ENCODE results near the gene UGT1A9.

UGT1A9 gene

DNA sequence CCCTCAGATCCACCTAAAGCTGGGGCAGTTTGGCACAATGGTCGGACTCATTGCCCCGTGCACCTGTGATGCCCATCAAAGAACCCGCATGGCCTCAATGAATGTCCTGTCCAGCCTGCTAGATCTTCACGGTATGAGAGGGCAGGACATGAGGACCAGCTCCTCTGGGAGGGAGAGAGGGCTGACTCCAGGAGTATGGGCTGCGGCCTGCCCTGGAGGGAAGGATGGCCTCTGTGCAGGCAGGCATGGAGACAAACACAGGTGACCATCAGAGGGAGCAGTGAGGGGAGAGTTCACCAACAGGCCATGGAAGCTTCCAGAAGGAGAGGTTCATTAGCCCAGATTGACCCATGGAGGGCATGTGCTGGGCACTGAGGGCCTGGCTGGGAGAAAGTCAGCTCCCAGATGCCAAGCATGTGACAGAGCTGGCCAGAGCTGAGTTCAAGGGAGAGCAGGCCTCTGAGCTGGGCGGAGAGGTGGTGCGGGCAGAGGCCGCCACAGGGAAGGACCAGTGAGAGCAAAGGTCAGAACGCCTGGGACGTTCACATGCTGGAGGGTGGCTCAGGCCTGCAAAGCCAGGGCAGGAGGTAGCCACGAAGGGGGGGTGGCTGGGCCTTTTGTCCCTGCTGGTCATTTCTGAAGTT lies 146.4 kb downstream of the UGT1A9 start:
- H3K36me3 ChIP-seq (ENCODE audit: insufficient read depth, low read length): no peaks in the 10 kb centered on the region
- H3K79me2 ChIP-seq (ENCODE audit: control insufficient read depth, insufficient read depth, low read length, unreplicated experiment): no peaks in the 10 kb centered on the region
- H3K27me3 ChIP-seq (ENCODE audit: insufficient read depth, low read length): peaks cover 2% of the 10 kb centered on the region; the same call in 1 of the 2 replicates
- no peak overlapping the region for H3K27ac ChIP-seq (ENCODE audit: low read depth, low read length)
- H3K4me3 ChIP-seq (ENCODE audit: low read depth, low read length): no peak overlapping the region
- H2AFZ ChIP-seq (ENCODE audit: low read length, unreplicated experiment): no peak overlapping the region
- H3K4me1 ChIP-seq (ENCODE audit: control insufficient read depth, insufficient read depth, low read length, unreplicated experiment): peaks cover 4% of the 10 kb centered on the region

DNA sequence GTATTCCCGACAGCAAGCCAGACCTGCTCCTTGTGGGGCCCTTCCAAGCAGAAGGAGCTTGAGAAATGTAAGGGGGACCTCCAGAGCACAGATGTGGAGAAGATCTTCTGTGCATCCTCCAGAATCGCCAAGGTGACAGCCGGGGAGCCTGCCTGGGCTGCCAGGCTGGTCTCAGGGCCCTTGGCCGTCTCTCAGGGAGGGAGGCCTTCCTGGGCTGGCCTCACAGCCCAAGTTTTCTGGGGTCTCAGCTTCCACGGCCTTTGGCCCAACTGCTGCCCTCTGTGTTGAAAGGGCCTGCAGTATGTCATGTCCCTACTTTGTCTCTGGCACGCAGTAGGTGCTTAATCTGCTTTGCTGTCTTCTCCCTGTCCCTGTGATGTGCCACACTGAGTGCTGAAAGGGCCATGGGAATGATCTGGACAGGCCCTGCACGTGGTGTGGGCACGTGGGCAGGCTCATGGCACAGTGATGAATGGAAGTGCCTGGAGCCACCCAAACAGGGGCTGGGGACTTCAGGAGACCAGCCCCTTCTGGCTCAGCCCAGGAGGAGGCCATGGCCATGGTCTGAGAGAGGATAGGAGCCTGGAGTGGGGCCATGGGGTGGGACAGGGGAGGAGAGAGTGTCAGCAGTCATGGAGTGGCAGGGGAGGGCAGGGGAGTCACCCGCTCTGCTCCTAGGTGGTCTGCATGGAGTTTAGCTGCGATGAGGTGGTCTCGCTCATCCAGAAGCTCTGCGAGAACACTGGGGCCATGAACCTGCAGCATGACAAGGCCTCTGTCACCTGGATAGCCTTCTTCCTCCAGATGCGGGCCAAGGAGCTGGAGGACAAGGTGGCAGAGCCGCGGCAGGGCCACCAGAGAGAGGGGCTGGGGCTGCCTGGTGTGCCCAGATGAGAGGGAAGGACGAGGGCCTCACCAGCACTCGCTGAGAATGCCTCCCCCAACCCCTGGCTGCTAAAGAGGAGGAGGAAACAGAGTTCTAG lies 147.2 kb downstream of the UGT1A9 start:
- Histone ChIP-seq H3K27ac (ENCODE audit: low read depth, low read length) (no peak overlapping the region), H3K4me1 (ENCODE audit: control insufficient read depth, insufficient read depth, low read length, unreplicated experiment) (peaks cover 4% of the 10 kb centered on the region)

DNA sequence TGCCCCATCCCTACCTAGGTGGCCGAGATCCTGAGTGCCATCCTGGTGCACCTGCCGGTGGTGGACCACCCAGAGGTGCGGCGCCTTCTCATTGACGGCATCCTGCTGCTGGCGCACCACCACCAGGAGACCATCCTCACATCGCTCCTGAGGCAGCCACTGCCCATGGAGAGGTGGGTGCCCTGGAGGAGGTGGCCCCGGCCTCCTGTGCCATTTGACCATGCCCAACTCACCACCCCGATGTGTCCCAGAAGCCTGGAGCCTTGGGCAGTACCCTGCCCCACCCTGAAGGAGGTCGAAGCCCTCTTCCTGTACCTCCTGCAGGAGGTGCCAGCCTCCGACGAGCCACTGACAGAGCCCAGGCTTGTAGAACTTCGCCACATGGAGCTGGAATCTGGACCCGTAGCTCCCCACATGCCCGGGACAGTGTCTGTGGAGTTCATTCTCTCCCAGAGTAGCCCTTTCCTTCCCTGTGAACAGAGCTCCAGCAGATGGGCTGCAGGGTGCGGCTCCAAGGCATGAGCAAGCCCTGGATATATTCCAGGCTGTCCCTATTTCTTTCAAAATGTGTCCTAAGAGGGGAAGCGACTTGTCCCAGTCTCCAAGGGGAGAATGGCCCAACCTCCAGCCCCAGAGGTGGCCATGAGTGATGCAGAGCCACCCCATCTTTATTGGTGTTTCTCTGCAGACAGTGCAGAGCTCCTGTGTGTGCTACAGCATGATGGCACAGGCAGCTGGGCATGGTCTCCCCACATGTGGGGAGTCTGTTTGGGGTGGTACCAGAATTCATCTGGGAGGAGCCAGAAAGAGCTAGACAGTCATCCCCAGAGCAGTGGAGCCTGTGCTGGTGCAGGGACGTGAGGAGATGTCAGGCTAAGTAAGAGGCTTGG lies 148.4 kb downstream of the UGT1A9 start:
- no peaks in the 10 kb centered on the region for H3K36me3 ChIP-seq (ENCODE audit: insufficient read depth, low read length)
- no peak overlapping the region for H3K4me3 ChIP-seq (ENCODE audit: low read depth, low read length)
- peaks cover 4% of the 10 kb centered on the region for H3K4me1 ChIP-seq (ENCODE audit: control insufficient read depth, insufficient read depth, low read length, unreplicated experiment)
- no peak overlapping the region for H2AFZ ChIP-seq (ENCODE audit: low read length, unreplicated experiment)
- H3K27me3 ChIP-seq (ENCODE audit: insufficient read depth, low read length): no peaks in the 10 kb centered on the region; the same call in 1 of the 2 replicates
- H3K27ac ChIP-seq (ENCODE audit: low read depth, low read length): no peak overlapping the region
- H3K79me2 ChIP-seq (ENCODE audit: control insufficient read depth, insufficient read depth, low read length, unreplicated experiment): no peaks in the 10 kb centered on the region

More for the DNA sequence above, 147.2 kb downstream of the UGT1A9 start:
- H2AFZ ChIP-seq (ENCODE audit: low read length, unreplicated experiment): no peak overlapping the region
- H3K79me2 ChIP-seq (ENCODE audit: control insufficient read depth, insufficient read depth, low read length, unreplicated experiment): no peaks in the 10 kb centered on the region
- H3K27me3 ChIP-seq (ENCODE audit: insufficient read depth, low read length): no peaks in the 10 kb centered on the region; the same call in 1 of the 2 replicates
- H3K4me3 ChIP-seq (ENCODE audit: low read depth, low read length): no peak overlapping the region
- H3K36me3 ChIP-seq (ENCODE audit: insufficient read depth, low read length): no peaks in the 10 kb centered on the region

GRCh38 chr2:233820774-233821105 lies 149.0 kb downstream of the UGT1A9 start:
- Histone ChIP-seq H3K79me2 (ENCODE audit: control insufficient read depth, insufficient read depth, low read length, unreplicated experiment) (no peaks in the 10 kb centered on the region), H3K4me1 (ENCODE audit: control insufficient read depth, insufficient read depth, low read length, unreplicated experiment) (peaks cover 4% of the 10 kb centered on the region), H3K4me3 (ENCODE audit: low read depth, low read length) (no peak overlapping the region), H2AFZ (ENCODE audit: low read length, unreplicated experiment) (no peak overlapping the region), H3K27me3 (ENCODE audit: insufficient read depth, low read length) (no peaks in the 10 kb centered on the region; the same call in 1 of the 2 replicates), H3K27ac (ENCODE audit: low read depth, low read length) (no peak overlapping the region), H3K36me3 (ENCODE audit: insufficient read depth, low read length) (no peaks in the 10 kb centered on the region)

DNA sequence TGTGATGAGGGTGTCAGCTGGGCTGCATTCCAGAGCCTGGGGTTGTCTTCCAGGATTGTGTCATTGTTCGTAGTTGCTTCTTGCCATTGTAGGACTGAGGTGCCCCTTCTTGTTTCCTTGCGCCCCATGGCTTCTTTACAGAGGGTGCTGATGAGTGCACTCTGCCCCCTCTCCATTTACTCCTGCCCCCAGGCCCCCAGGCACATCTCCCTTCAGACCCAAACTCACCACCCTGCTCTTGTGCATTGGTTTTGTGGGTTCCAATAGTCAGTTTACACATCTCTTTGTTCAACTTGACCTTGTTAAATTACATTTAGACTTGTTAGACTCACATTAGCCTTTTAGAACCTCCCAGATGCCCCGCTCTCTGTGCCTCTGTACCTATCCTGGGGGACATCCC lies 149.5 kb downstream of the UGT1A9 start:
- Histone ChIP-seq H3K4me1 (ENCODE audit: control insufficient read depth, insufficient read depth, low read length, unreplicated experiment) (peaks cover 4% of the 10 kb centered on the region), H2AFZ (ENCODE audit: low read length, unreplicated experiment) (no peak overlapping the region), H3K4me3 (ENCODE audit: low read depth, low read length) (no peak overlapping the region), H3K36me3 (ENCODE audit: insufficient read depth, low read length) (no peaks in the 10 kb centered on the region), H3K27me3 (ENCODE audit: insufficient read depth, low read length) (no peaks in the 10 kb centered on the region; the same call in 1 of the 2 replicates), H3K27ac (ENCODE audit: low read depth, low read length) (no peak overlapping the region), H3K79me2 (ENCODE audit: control insufficient read depth, insufficient read depth, low read length, unreplicated experiment) (no peaks in the 10 kb centered on the region)

- H2AFZ ChIP-seq (ENCODE audit: low read length, unreplicated experiment): no peak overlapping the region
- no peaks in the 10 kb centered on the region for H3K79me2 ChIP-seq (ENCODE audit: control insufficient read depth, insufficient read depth, low read length, unreplicated experiment)
- H3K36me3 ChIP-seq (ENCODE audit: insufficient read depth, low read length): no peaks in the 10 kb centered on the region
- peaks cover 4% of the 10 kb centered on the region for H3K4me1 ChIP-seq (ENCODE audit: control insufficient read depth, insufficient read depth, low read length, unreplicated experiment)
- no peaks in the 10 kb centered on the region; the same call in 1 of the 2 replicates for H3K27me3 ChIP-seq (ENCODE audit: insufficient read depth, low read length)
- H3K27ac ChIP-seq (ENCODE audit: low read depth, low read length): no peak overlapping the region
- no peak overlapping the region for H3K4me3 ChIP-seq (ENCODE audit: low read depth, low read length)
These were observed 150.0 kb downstream of the UGT1A9 start for GRCh38 chr2:233821709-233822100.

DNA sequence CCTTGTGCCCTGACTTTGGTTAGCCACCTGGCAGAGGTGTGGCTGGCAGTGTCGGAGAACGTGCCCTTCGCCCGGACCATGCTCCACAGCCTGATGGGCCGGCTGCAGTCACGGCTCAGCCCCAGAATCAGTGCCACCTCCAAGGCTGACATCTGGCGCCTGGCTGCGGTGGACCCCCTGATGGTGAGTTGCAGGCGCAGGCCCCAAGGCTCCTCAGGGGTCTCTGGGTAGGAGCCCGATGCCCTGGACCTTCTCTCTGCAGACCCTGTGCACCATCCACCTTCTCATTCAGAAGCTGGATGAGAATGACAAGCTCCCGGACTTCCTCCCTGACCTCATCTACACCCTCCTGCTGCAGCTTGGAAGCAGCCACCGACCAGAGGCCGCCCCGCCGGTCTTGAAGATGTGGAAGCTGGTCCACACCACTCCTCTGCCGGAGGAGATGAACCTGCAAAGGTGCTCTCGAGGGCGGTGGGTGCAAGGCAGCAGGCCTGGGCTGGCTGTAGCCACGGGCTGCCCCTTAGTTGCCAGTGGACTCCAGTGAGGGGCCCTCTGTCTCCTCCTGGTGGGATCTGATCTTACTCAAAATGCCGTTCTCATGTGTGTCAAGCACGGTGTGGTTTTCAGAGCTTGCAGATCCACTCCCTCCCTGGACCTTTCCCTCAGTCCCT lies 150.5 kb downstream of the UGT1A9 start:
- Histone ChIP-seq H3K4me3 (ENCODE audit: low read depth, low read length) (no peak overlapping the region), H3K27ac (ENCODE audit: low read depth, low read length) (no peak overlapping the region), H3K27me3 (ENCODE audit: insufficient read depth, low read length) (no peaks in the 10 kb centered on the region; the same call in 1 of the 2 replicates), H2AFZ (ENCODE audit: low read length, unreplicated experiment) (no peak overlapping the region), H3K36me3 (ENCODE audit: insufficient read depth, low read length) (no peaks in the 10 kb centered on the region), H3K4me1 (ENCODE audit: control insufficient read depth, insufficient read depth, low read length, unreplicated experiment) (peaks cover 1% of the 10 kb centered on the region), H3K79me2 (ENCODE audit: control insufficient read depth, insufficient read depth, low read length, unreplicated experiment) (no peaks in the 10 kb centered on the region)

All from ACC112 (cell line).